ENCODE results near the gene PPM1H.

GRCh38 chr12:62959745-62960144 lies 24.8 kb upstream of the PPM1H start:
- TF ChIP-seq CTCF (IDR thresholded peaks at IDR 0.05), result no peak
- TF ChIP-seq POLR2A (IDR thresholded peaks at IDR 0.05), result no peak
- no peak for TF ChIP-seq EP300 (IDR thresholded peaks at IDR 0.05)

Measured in stomach (tissue), 4 donors.